ENCODE results near the gene AGO4. TPM values are rescaled to one million over a fixed set of nuclear protein-coding genes. Genes with fewer than 3 reads are reported as not detected.
A peak's percentile ranks its signal among the peaks of the same experiment; 100 is the strongest.

The AGO4 gene
- total RNA-seq, 2 donors from 2014 or later: 16.2 to 19.4 TPM

- H3K36me3 ChIP-seq: no peaks in the 10 kb centered on the region
- H3K4me1 ChIP-seq (ENCODE audit: control insufficient read depth in 1 of 2, low read depth in 2 of 2): peaks cover 14 to 26% of the 10 kb centered on the region in 2 donors
- ATAC-seq (ENCODE audit: insufficient number of reproducible peaks, low FRiP score, low read depth) (no peak), DNase-seq (ENCODE audit: low spot score) (no peak)
- TF ChIP-seq, protein P1, sequence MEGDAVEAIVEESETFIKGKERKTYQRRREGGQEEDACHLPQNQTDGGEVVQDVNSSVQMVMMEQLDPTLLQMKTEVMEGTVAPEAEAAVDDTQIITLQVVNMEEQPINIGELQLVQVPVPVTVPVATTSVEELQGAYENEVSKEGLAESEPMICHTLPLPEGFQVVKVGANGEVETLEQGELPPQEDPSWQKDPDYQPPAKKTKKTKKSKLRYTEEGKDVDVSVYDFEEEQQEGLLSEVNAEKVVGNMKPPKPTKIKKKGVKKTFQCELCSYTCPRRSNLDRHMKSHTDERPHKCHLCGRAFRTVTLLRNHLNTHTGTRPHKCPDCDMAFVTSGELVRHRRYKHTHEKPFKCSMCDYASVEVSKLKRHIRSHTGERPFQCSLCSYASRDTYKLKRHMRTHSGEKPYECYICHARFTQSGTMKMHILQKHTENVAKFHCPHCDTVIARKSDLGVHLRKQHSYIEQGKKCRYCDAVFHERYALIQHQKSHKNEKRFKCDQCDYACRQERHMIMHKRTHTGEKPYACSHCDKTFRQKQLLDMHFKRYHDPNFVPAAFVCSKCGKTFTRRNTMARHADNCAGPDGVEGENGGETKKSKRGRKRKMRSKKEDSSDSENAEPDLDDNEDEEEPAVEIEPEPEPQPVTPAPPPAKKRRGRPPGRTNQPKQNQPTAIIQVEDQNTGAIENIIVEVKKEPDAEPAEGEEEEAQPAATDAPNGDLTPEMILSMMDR (IDR thresholded peaks at IDR 0.05): no peak
- H3K9me3 ChIP-seq: no peaks in the 10 kb centered on the region
- H3K27ac ChIP-seq: no peak overlapping the region
- H3K4me3 ChIP-seq: no peak overlapping the region
- no peaks in the 10 kb centered on the region for H3K27me3 ChIP-seq (replicated peaks; ENCODE audit: insufficient read depth)
Measured at GRCh38 chr1:35881850-35882273, 74.0 kb downstream of the AGO4 start.

GRCh38 chr1:35882586-35882944 lies 74.7 kb downstream of the AGO4 start:
- no peaks in the 10 kb centered on the region for H3K27me3 ChIP-seq (replicated peaks; ENCODE audit: insufficient read depth)
- peaks cover 14 to 26% of the 10 kb centered on the region in 2 donors for H3K4me1 ChIP-seq (ENCODE audit: control insufficient read depth in 1 of 2, low read depth in 2 of 2)
- peak overlapping the region; percentile 99 for H3K4me3 ChIP-seq
- DNase-seq (ENCODE audit: low spot score) (no peak), ATAC-seq (ENCODE audit: insufficient number of reproducible peaks, low FRiP score, low read depth) (no peak)
- TF ChIP-seq, protein P1 (IDR thresholded peaks at IDR 0.05): no peak
- H3K9me3 ChIP-seq: no peaks in the 10 kb centered on the region
- H3K36me3 ChIP-seq: no peaks in the 10 kb centered on the region
- H3K27ac ChIP-seq: peak overlapping the region in 1 of 2 donors; percentile 38

DNA sequence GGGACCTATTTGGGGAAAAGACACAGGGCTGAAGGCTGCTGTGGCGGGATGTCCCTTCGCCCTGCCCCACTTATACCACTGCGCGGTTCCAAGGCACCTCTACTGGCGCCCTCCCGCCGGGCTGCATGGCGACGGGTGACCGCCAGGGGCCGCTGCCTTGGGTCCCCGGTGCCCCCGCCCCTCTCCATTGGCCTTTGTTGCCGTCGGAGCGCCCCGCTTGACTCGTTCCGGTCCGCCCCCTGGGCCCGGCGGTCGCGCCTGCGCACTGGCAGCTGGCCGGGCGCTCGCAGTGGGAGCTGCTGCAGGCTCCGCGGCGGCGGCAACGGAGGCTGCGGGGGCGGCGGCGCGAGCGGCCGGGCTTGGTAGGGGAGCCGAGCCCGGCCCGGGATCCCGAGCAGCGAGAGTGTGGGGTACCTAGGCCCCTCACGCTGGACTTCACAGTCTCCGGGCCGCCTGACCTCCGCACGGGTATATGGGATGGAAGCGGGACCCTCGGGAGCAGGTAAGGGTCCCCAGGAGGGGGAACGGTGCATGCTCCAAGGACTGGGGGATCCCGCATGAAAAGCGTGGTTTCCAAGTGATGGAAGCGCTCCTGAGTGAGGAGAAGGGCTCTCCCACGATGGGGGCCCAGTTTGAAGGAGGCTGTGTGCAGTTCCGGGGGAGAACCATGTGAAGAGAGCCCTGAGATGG lies 75.3 kb downstream of the AGO4 start, which contains the start of gene AGO1:
Gene AGO1 (plus strand): TSS at position 265 of the 690 bp plus-strand sequence. CDS start 213 bp downstream, at position 478.
- no peaks in the 10 kb centered on the region for H3K9me3 ChIP-seq
- peak within 1 kb of the TSS; percentile 65 to 81 for H3K27ac ChIP-seq
- TF ChIP-seq, protein P1 (IDR thresholded peaks at IDR 0.05): peak; percentile 97
- DNase-seq (ENCODE audit: low spot score): peak; percentile 70
- no peaks in the 10 kb centered on the region for H3K36me3 ChIP-seq
- peak; percentile 73 for ATAC-seq (ENCODE audit: insufficient number of reproducible peaks, low FRiP score, low read depth)
- no peaks in the 10 kb centered on the region for H3K27me3 ChIP-seq (replicated peaks; ENCODE audit: insufficient read depth)
- H3K4me3 ChIP-seq: peak within 1 kb of the TSS; percentile 99
- H3K4me1 ChIP-seq (ENCODE audit: control insufficient read depth in 1 of 2, low read depth in 2 of 2): peaks cover 14 to 26% of the 10 kb centered on the region in 2 donors

DNA sequence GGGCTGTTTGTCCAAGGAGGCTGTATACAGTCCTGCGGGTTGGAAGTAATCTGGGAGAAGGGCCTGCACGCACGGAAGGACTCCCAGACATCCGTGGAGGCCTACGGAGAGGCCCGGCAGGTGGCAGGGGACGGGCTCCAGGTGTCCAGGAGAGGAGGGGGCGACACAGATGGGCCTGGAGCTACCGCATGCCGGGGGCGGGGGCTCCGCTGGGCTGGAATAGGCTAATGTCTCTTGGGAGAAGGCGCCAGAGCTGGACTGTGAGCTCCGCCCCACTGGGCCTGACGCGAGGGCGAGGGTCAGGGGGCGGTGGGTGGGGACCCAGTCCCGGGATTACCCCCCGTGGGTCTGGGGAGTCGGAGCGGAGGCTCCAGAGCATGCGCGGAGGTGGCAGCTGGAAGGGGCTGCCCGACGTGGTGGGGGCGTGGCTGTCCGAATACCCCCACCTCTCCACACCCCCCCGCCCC lies 75.9 kb downstream of the AGO4 start:
- Histone ChIP-seq H3K36me3 (no peaks in the 10 kb centered on the region), H3K9me3 (no peaks in the 10 kb centered on the region), H3K4me3 (peak overlapping the region; percentile 99), H3K27me3 (replicated peaks; ENCODE audit: insufficient read depth) (no peaks in the 10 kb centered on the region), H3K27ac (peak overlapping the region; percentile 65 to 81), H3K4me1 (ENCODE audit: control insufficient read depth in 1 of 2, low read depth in 2 of 2) (peaks cover 14 to 26% of the 10 kb centered on the region in 2 donors)
- no peak for DNase-seq (ENCODE audit: low spot score)
- ATAC-seq (ENCODE audit: insufficient number of reproducible peaks, low FRiP score, low read depth): no peak
- TF ChIP-seq, protein P1 (IDR thresholded peaks at IDR 0.05): no peak

GRCh38 chr1:35884934-35885333 lies 77.1 kb downstream of the AGO4 start:
- Histone ChIP-seq H3K36me3 (no peaks in the 10 kb centered on the region), H3K27me3 (replicated peaks; ENCODE audit: insufficient read depth) (no peaks in the 10 kb centered on the region), H3K4me1 (ENCODE audit: control insufficient read depth in 1 of 2, low read depth in 2 of 2) (peaks cover 14 to 26% of the 10 kb centered on the region in 2 donors), H3K4me3 (no peak overlapping the region), H3K9me3 (no peaks in the 10 kb centered on the region), H3K27ac (no peak overlapping the region)
- TF ChIP-seq, protein P1 (IDR thresholded peaks at IDR 0.05): no peak
- ATAC-seq (ENCODE audit: insufficient number of reproducible peaks, low FRiP score, low read depth): no peak
- DNase-seq (ENCODE audit: low spot score): no peak
